ENCODE data around the gene MTARC2. TPM values are rescaled to one million over a fixed set of nuclear protein-coding genes. Genes with fewer than 3 reads are reported as not detected.

Gene MTARC2
- total and polyA plus RNA-seq, 2 of the 4 experiments (the other 2 are of a cell fraction), result 0.36 to 2.6 TPM

DNA sequence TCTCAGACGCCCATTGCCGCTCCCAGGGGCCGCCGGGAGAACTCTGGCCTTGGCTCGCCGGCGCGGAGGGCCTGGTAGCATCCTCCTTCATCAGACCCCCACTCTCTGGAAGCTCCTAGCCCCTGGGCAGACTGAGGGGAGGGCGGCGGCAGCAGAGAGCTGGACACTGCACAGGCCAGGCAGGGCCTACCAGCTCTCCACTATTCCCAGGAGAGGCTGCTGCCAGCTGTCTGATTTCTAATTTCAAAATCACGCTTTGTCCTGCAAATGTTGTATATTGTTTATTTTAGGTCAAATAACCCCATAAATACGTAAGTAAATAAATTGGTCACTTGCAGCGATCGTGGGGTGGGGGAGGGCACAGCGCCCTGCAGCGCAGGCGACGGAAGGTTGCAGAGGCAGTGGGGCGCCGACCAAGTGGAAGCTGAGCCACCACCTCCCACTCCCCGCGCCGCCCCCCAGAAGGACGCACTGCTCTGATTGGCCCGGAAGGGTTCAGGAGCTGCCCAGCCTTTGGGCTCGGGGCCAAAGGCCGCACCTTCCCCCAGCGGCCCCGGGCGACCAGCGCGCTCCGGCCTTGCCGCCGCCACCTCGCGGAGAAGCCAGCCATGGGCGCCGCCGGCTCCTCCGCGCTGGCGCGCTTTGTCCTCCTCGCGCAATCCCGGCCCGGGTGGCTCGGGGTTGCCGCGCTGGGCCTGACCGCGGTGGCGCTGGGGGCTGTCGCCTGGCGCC is 38.4 kb downstream of the MTARC2 start, which contains the start of gene MTARC1:
MTARC1 (plus strand) TSS at position 577 of the 732 bp plus-strand sequence; CDS start at position 609, 32 bp downstream.
- Histone ChIP-seq H3K79me1 (ENCODE audit: low read depth in 1 of 2, low read length in 2 of 2) (no peaks in the 10 kb centered on the region), H4K91ac (ENCODE audit: insufficient read depth, low read depth, low read length) (no peak within 1 kb of the TSS), H3K56ac (ENCODE audit: extremely low read depth, insufficient read depth, low read length) (no peak within 1 kb of the TSS), H2BK5ac (ENCODE audit: low read depth, low read length, poor library complexity, severe bottlenecking) (no peak within 1 kb of the TSS), H3K9me3 (ENCODE audit: control insufficient read depth, insufficient read depth, low read length) (no peaks in the 10 kb centered on the region), H2BK15ac (ENCODE audit: low read depth, low read length) (no peak within 1 kb of the TSS), H3K27me3 (ENCODE audit: control insufficient read depth, insufficient read depth, low read length) (no peaks in the 10 kb centered on the region; the same call in 1 of the 2 replicates), H3K4me2 (ENCODE audit: low read depth, low read length) (peak within 1 kb of the TSS; percentile 63; the same call in 1 of the 2 replicates), H2BK120ac (ENCODE audit: low read depth, low read length) (no peak within 1 kb of the TSS), H3K18ac (ENCODE audit: low read depth, low read length) (no peak within 1 kb of the TSS), H2AK9ac (replicated peaks; ENCODE audit: low read depth, low read length, poor library complexity) (no peak within 1 kb of the TSS), H3K23ac (ENCODE audit: low read depth, low read length) (no peak within 1 kb of the TSS), H2AFZ (replicated peaks; ENCODE audit: low read length, poor library complexity) (peak within 1 kb of the TSS; percentile 69), H2AK5ac (ENCODE audit: low read depth, low read length) (no peak within 1 kb of the TSS), H3K14ac (replicated peaks; ENCODE audit: low read depth, low read length) (no peak within 1 kb of the TSS), H3K9ac (ENCODE audit: low read depth, low read length) (no peak within 1 kb of the TSS), H3K36me3 (ENCODE audit: control insufficient read depth, insufficient read depth, low read length) (no peaks in the 10 kb centered on the region), H4K5ac (ENCODE audit: low read depth, low read length) (no peak within 1 kb of the TSS), H4K8ac (ENCODE audit: low read depth in 2 of 2, low read length in 2 of 2) (no peak within 1 kb of the TSS), H4K20me1 (ENCODE audit: insufficient read depth, low read length) (no peaks in the 10 kb centered on the region), H3K4me3 (ENCODE audit: insufficient read depth, low read depth, low read length) (peak within 1 kb of the TSS; percentile 16), H3K4me1 (ENCODE audit: control insufficient read depth, insufficient read depth, low read length) (no peaks in the 10 kb centered on the region), H3K9me1 (ENCODE audit: insufficient read depth, low read length) (no peaks in the 10 kb centered on the region), H3K4ac (ENCODE audit: low read depth, low read length) (no peak within 1 kb of the TSS), H2BK20ac (ENCODE audit: low read depth, low read length) (no peak within 1 kb of the TSS), H3K27ac (ENCODE audit: insufficient read depth, low read length) (no peak within 1 kb of the TSS)
- POLR2A ChIA-PET (ENCODE audit: unreplicated experiment), result interaction anchor here (0.6 kb wide), 1 partner anchor 621 kb away, joined by 3 read pairs; no protein-coding TSS in a partner anchor
- 1% methylated on average over 36 of the region's 56 CpGs; no CpG with 5 or more reads in 1 of the 2 experiments for WGBS, 2 experiments (ENCODE audit: extremely low coverage in 2 of 2, insufficient read length in 1 of 2)
- in situ Hi-C loops (cut with MboI; ENCODE audit: low sequenced_read_pairs) (no loop called here), intact Hi-C loops (cut with micrococcal nuclease) (no loop called here), dilution Hi-C loops (cut with HindIII; ENCODE audit: low sequenced_read_pairs, unreplicated experiment) (no loop called here)
- BruUV-seq (replicated peaks), result no TSS peak
- DNase-seq, result no peak
- CTCF ChIA-PET, result interaction anchor here (1.2 to 2.4 kb wide), 2 partner anchors 10 to 17 kb away, joined by 3 to 11 read pairs; no protein-coding TSS in a partner anchor
- ATAC-seq (ENCODE audit: low read depth), result peak; percentile 82
- TF ChIP-seq MAFK (IDR thresholded peaks at IDR 0.05; ENCODE audit: low read depth, low read length), result no peak
